ENCODE data around the gene CRELD2.

GRCh38 chr22:49943405-49943765 is 25.0 kb downstream of the CRELD2 start:
- TF ChIP-seq TAF1 (IDR thresholded peaks at IDR 0.05; ENCODE audit: borderline replicate concordance, insufficient read depth, low read length) = no peak
- no peak for TF ChIP-seq REST (IDR thresholded peaks at IDR 0.05; ENCODE audit: insufficient read depth in 1 of 2, low read depth in 2 of 2, low read length in 2 of 2)
- TF ChIP-seq POLR2AphosphoS5 (IDR thresholded peaks at IDR 0.05; ENCODE audit: low read depth, low read length) = no peak

Data from PFSK-1 (cell line).